Naive thymus-derived CD4-positive, alpha-beta T cell (primary cell): Measurements from ENCODE around the gene MTMR2. TPM values are rescaled to one million over a fixed set of nuclear protein-coding genes. Genes with fewer than 3 reads are reported as not detected.

Experiments used
- ATAC-seq: fragments of 150-1000 bp; cut with Tn5 transposase; 2 replicates; pipeline ENCODE4 v1.10.0; 2021; ENCODE audit warnings: mild to moderate bottlenecking, moderate library complexity
- CTCF ChIA-PET: fragments of 350-600 bp; sonication (Branson Sonifier 250); formaldehyde crosslinking; loops from one replicate; lab custom pipeline; 2021; ENCODE audit warnings: antibody characterized with exemption; lab: Charles Lee
- POLR2A ChIA-PET: fragments of 350-600 bp; sonication (Branson Sonifier 250); formaldehyde crosslinking; loops from one replicate; lab custom pipeline; 2021; ENCODE audit warnings: antibody characterized with exemption, inconsistent platforms; lab: Charles Lee
- DNase-seq, 9 donors: peaks; one replicate each; pipeline versions ENCODE4 v3.0.0 to v3.0.0-alpha.2; 2020 to 2022; ENCODE audit warnings: mixed read lengths in 1 of 9
- H3K27ac ChIP-seq: one replicate; pipeline ENCODE4 v1.7.0; 2013; ENCODE audit warnings: mild to moderate bottlenecking, low read depth, low read length, moderate library complexity
- H3K27me3 ChIP-seq, 2 donors: one replicate each; pipeline ENCODE4 v1.7.0; 2013; ENCODE audit warnings: low read length in 2 of 2, mild to moderate bottlenecking in 2 of 2, moderate library complexity in 2 of 2; ENCODE audit not compliant: control insufficient read depth in 2 of 2, insufficient read depth in 2 of 2
- H3K36me3 ChIP-seq, 3 experiments: 1 replicate in 2 of 3; 2 replicates in 1 of 3; pipeline ENCODE4 v1.7.0; 2013; ENCODE audit warnings: low read length in 3 of 3, mild to moderate bottlenecking in 3 of 3, moderate library complexity in 1 of 3; ENCODE audit not compliant: insufficient read depth in 3 of 3, control insufficient read depth in 2 of 3
- H3K4me1 ChIP-seq, 2 donors: one replicate each; pipeline ENCODE4 v1.7.0; 2013; ENCODE audit warnings: low read length in 2 of 2, mild to moderate bottlenecking in 2 of 2, moderate library complexity in 1 of 2; ENCODE audit not compliant: control insufficient read depth in 2 of 2, insufficient read depth in 2 of 2
- H3K4me3 ChIP-seq: 2 replicates; pipeline ENCODE4 v1.7.0; 2013; ENCODE audit warnings: mild to moderate bottlenecking, low read length
- H3K9me3 ChIP-seq, 3 experiments: 1 replicate in 2 of 3; 2 replicates in 1 of 3; pipeline ENCODE4 v1.7.0; 2013; ENCODE audit warnings: low read length in 3 of 3; ENCODE audit not compliant: control insufficient read depth in 2 of 3
- H3K27ac Mint-ChIP-seq, 9 donors: one replicate each; pipeline ENCODE4 v1.8.0; 2020 to 2022; ENCODE audit warnings: mixed read lengths in 9 of 9, mild to moderate bottlenecking in 8 of 9, moderate library complexity in 5 of 9, inconsistent platforms in 2 of 9
- H3K27me3 Mint-ChIP-seq, 5 donors: one replicate each; pipeline ENCODE4 v1.8.0; 2021 to 2022; ENCODE audit warnings: mixed read lengths in 5 of 5, mild to moderate bottlenecking in 1 of 5
- H3K36me3 Mint-ChIP-seq, 5 donors: one replicate each; pipeline ENCODE4 v1.8.0; 2020 to 2022; ENCODE audit warnings: mixed read lengths in 5 of 5, mild to moderate bottlenecking in 3 of 5, inconsistent platforms in 1 of 5
- H3K4me1 Mint-ChIP-seq, 7 donors: one replicate each; pipeline ENCODE4 v1.8.0; 2020 to 2022; ENCODE audit warnings: mixed read lengths in 7 of 7, mild to moderate bottlenecking in 3 of 7, inconsistent platforms in 1 of 7
- H3K4me3 Mint-ChIP-seq, 10 donors: one replicate each; pipeline ENCODE4 v1.8.0; 2020 to 2022; ENCODE audit warnings: mild to moderate bottlenecking in 10 of 10, mixed read lengths in 10 of 10, moderate library complexity in 6 of 10, inconsistent platforms in 2 of 10
- H3K9me3 Mint-ChIP-seq, 11 donors: one replicate each; pipeline ENCODE4 v1.8.0; 2020 to 2022; ENCODE audit warnings: mixed read lengths in 11 of 11, mild to moderate bottlenecking in 4 of 11, inconsistent platforms in 1 of 11, moderate library complexity in 1 of 11
- intact Hi-C, 2 donors: fragments of 100-400 bp; cut with micrococcal nuclease; formaldehyde crosslinking; loops; one replicate each; pipeline ENCODE4 v1.15.1; 2023
- polyA plus RNA-seq, 2 donors: library from polyadenylated mRNA; unstranded; fragments of 300-500 nt; fragmentation: Illumina TruSeq; gene quantifications; one replicate each; pipeline ENCODE4 v1.2.3, GENCODE V29; 2021
- total RNA-seq, 6 experiments: library from RNA in 5 of 6; stranded (reverse) in 5 of 6; gene quantifications; 1 replicate in 5 of 6; 2 replicates in 1 of 6; pipeline ENCODE4 v1.2.3 and lab custom pipeline; 2021 to 2026

Gene MTMR2
- total RNA-seq (10 to 100 TPM in 3 of 5 experiments, 1 to 10 TPM in 2; 9.0 to 20.8 (median 10.5) TPM), polyA plus RNA-seq (1 to 10 TPM; 5.9 to 7.2 TPM), total RNA-seq (lab: John Stamatoyannopoulos, UW) (11.0 reads per million, percentile 38 among the genes with 10 or more reads in this experiment)

DNA sequence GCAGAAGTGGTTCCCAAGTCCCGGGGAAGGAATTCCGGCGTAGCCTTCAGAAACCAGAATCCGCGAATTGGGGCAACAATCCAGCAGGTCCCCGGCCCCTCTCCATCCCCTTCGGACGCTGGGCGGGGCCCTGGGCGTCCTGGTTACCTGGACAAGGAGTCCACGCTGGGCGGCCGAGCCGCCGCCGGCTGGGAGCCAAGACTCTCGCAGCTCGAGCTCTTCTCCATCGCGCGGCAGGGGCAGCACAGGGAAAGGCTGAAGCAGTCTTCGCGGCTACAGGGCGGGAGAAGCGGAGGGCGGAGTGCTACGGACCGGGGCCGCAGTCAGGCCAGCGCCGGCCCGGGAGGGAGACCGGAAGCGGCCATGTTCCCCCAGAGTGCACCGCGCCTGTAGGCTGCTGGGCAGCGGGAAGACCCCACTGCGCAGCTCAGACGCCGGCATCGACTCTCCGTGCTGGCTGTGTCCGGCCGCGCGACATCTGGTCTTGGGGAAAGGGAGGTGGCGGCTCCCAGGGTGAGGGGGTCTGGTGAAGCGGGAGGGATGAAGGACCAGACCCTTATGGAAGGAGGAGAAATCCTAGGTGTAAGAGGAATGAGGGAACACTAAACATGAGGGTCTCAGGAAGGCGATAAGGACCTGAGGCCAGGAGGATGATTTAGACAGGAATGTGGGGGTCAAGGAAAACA, at the start of gene MTMR2:
TSS of gene MTMR2 (minus strand) at position 380 of the 686 bp plus-strand sequence. CDS start at position 227, 153 bp downstream.
- peak within 1 kb of the TSS; percentile 65 for H3K27ac ChIP-seq
- Mint-ChIP-seq H3K4me3 (peak within 1 kb of the TSS; percentile 85 to 98 (median 94)), H3K4me1 (peaks cover 18 to 37% (median 25%) of the 10 kb centered on the region in 7 donors), H3K36me3 (peaks cover 0 to 7% (median 5%) of the 10 kb centered on the region in 5 donors), H3K27ac (peak within 1 kb of the TSS; percentile 80 to 96 (median 90)), H3K27me3 (peaks cover 5 to 11% (median 8%) of the 10 kb centered on the region in 5 donors), H3K9me3 (peaks cover 0 to 4% (median 0%) of the 10 kb centered on the region in 11 donors)
- H3K4me1 ChIP-seq: peaks cover 0 to 12% of the 10 kb centered on the region in 2 donors
- peaks cover 0 to 8% (median 0%) of the 10 kb centered on the region in 3 experiments for H3K36me3 ChIP-seq
- peak within 1 kb of the TSS; percentile 91 for H3K4me3 ChIP-seq
- CTCF ChIA-PET: no interaction called here
- POLR2A ChIA-PET: interaction anchor here (1.0 kb wide), 1 partner anchor 394 kb away, joined by 3 read pairs; no protein-coding TSS in a partner anchor
- peak in 8 of 9 donors; percentile 16 to 70 (median 26) for DNase-seq
- intact Hi-C loops: loop anchor here (1.0 to 10.0 kb wide), 8 partner anchors 15 to 1429 kb away; partner anchors contain the start of genes MAML2 (in 2 of the 2), ANKRD49 (in 1 of the 2), CCDC82 (in 1 of the 2) and FAM76B (in 1 of the 2)
- peak; percentile 87 for ATAC-seq
- no peaks in the 10 kb centered on the region for H3K27me3 ChIP-seq
- H3K9me3 ChIP-seq: no peaks in the 10 kb centered on the region

GRCh38 chr11:95972060-95972459, 48.2 kb upstream of the MTMR2 start:
- H3K27ac Mint-ChIP-seq: peak overlapping the region in 3 of 9 donors; percentile 9 to 75 (median 10)
- peaks cover 0 to 20% (median 4%) of the 10 kb centered on the region in 11 donors for H3K9me3 Mint-ChIP-seq
- H3K27me3 ChIP-seq: no peaks in the 10 kb centered on the region
- H3K27ac ChIP-seq: no peak overlapping the region
- H3K4me1 Mint-ChIP-seq: peaks cover 0 to 8% (median 0%) of the 10 kb centered on the region in 7 donors
- H3K4me3 ChIP-seq: no peak overlapping the region
- peaks cover 0 to 4% (median 0%) of the 10 kb centered on the region in 5 donors for H3K27me3 Mint-ChIP-seq
- no peak for ATAC-seq
- intact Hi-C loops: no loop called here
- peaks cover 0 to 16% (median 9%) of the 10 kb centered on the region in 5 donors for H3K36me3 Mint-ChIP-seq
- peak overlapping the region in 1 of 10 donors; percentile 4 for H3K4me3 Mint-ChIP-seq
- H3K9me3 ChIP-seq: no peaks in the 10 kb centered on the region
- H3K4me1 ChIP-seq: no peaks in the 10 kb centered on the region
- POLR2A ChIA-PET: no interaction called here
- CTCF ChIA-PET: no interaction called here
- H3K36me3 ChIP-seq: no peaks in the 10 kb centered on the region
- no peak for DNase-seq

DNA sequence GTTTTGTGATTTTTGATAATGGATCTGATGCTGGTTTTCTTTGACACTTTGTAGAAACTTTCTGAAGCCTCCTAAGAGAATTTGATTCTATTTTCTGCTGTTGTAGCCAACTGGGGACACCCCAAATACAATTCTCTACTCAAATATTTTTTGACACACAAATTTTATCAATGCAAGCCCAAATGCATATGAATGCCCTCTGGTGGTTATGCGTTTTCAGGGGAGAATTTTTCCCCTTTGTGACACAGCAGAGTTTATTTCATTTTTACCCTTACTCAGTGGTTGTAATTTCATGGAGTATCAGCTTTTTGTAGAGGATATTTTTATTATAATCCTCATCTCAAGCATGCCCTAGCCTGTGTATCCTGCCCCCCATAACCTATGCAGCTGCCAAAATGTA, 44.7 kb upstream of the MTMR2 start:
- Mint-ChIP-seq H3K27ac (peak overlapping the region in 1 of 9 donors; percentile 14), H3K9me3 (peaks cover 0 to 21% (median 4%) of the 10 kb centered on the region in 11 donors), H3K4me3 (no peak overlapping the region), H3K4me1 (no peaks in the 10 kb centered on the region), H3K36me3 (peaks cover 0 to 5% (median 0%) of the 10 kb centered on the region in 5 donors), H3K27me3 (peaks cover 0 to 7% (median 0%) of the 10 kb centered on the region in 5 donors)
- Histone ChIP-seq H3K9me3 (no peaks in the 10 kb centered on the region), H3K4me3 (no peak overlapping the region), H3K4me1 (no peaks in the 10 kb centered on the region), H3K27ac (no peak overlapping the region), H3K27me3 (no peaks in the 10 kb centered on the region), H3K36me3 (no peaks in the 10 kb centered on the region)
- ATAC-seq (no peak), DNase-seq (no peak)
- ChIA-PET CTCF (interaction anchor here (1.0 kb wide), 1 partner anchor 374 kb away, joined by 5 read pairs; the partner anchor contains the start of gene MAML2), POLR2A (interaction anchor here (0.6 kb wide), 1 partner anchor 31 kb away, joined by 3 read pairs; no protein-coding TSS in a partner anchor)
- intact Hi-C loops: no loop called here

DNA sequence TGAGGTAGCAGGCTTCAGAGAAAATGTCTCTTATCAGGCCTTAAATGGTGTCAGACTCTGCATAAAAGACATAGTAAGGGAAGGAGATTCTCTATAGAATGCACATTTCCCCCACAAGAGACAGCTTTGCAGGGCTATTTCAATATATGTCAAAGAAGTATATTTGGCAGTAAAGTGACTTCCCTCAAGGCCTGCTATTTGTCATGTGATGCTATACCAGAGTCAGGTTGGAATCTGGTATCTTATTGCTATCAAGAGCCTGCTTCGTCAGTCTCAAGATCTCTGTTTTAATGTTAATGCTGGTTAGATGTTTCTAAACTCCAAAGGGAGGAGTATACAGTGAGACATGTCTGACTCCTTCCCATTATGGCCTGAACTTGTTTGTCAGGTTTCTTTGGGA, 40.4 kb upstream of the MTMR2 start:
- no peak overlapping the region for H3K4me3 Mint-ChIP-seq
- H3K27me3 Mint-ChIP-seq: peaks cover 0 to 12% (median 0%) of the 10 kb centered on the region in 5 donors
- no peak for ATAC-seq
- H3K9me3 Mint-ChIP-seq: peaks cover 0 to 16% (median 4%) of the 10 kb centered on the region in 11 donors
- H3K4me1 ChIP-seq: no peaks in the 10 kb centered on the region
- H3K27ac ChIP-seq: no peak overlapping the region
- no peak overlapping the region for H3K27ac Mint-ChIP-seq
- no peaks in the 10 kb centered on the region for H3K27me3 ChIP-seq
- DNase-seq: no peak
- no peaks in the 10 kb centered on the region for H3K36me3 ChIP-seq
- intact Hi-C loops: no loop called here
- ChIA-PET CTCF (no interaction called here), POLR2A (no interaction called here)
- H3K9me3 ChIP-seq: no peaks in the 10 kb centered on the region
- H3K4me1 Mint-ChIP-seq: no peaks in the 10 kb centered on the region
- no peak overlapping the region for H3K4me3 ChIP-seq
- peaks cover 0 to 5% (median 0%) of the 10 kb centered on the region in 5 donors for H3K36me3 Mint-ChIP-seq

- ATAC-seq (no peak), DNase-seq (no peak)
- H3K4me1 ChIP-seq: no peaks in the 10 kb centered on the region
- POLR2A ChIA-PET: no interaction called here
- no peak overlapping the region for H3K4me3 ChIP-seq
- Mint-ChIP-seq H3K36me3 (peaks cover 0 to 3% (median 0%) of the 10 kb centered on the region in 5 donors), H3K27ac (no peak overlapping the region), H3K9me3 (peaks cover 0 to 3% (median 0%) of the 10 kb centered on the region in 11 donors), H3K4me1 (no peaks in the 10 kb centered on the region), H3K27me3 (peaks cover 0 to 24% (median 0%) of the 10 kb centered on the region in 5 donors), H3K4me3 (no peak overlapping the region)
- no peaks in the 10 kb centered on the region for H3K36me3 ChIP-seq
- intact Hi-C loops: no loop called here
- CTCF ChIA-PET: no interaction called here
- H3K27me3 ChIP-seq: no peaks in the 10 kb centered on the region
- no peak overlapping the region for H3K27ac ChIP-seq
- no peaks in the 10 kb centered on the region for H3K9me3 ChIP-seq
Observed at GRCh38 chr11:95961758-95962157, 37.9 kb upstream of the MTMR2 start.

- H3K4me1 Mint-ChIP-seq: no peaks in the 10 kb centered on the region
- H3K4me1 ChIP-seq: no peaks in the 10 kb centered on the region
- H3K36me3 ChIP-seq: no peaks in the 10 kb centered on the region
- H3K4me3 ChIP-seq: no peak overlapping the region
- peaks cover 5 to 32% (median 12%) of the 10 kb centered on the region in 5 donors for H3K36me3 Mint-ChIP-seq
- H3K27me3 ChIP-seq: no peaks in the 10 kb centered on the region
- no peaks in the 10 kb centered on the region for H3K9me3 ChIP-seq
- ATAC-seq (no peak), DNase-seq (no peak)
- CTCF ChIA-PET: no interaction called here
- H3K4me3 Mint-ChIP-seq: no peak overlapping the region
- intact Hi-C loops: no loop called here
- H3K9me3 Mint-ChIP-seq: peaks cover 0 to 26% (median 6%) of the 10 kb centered on the region in 11 donors
- peaks cover 0 to 9% (median 0%) of the 10 kb centered on the region in 5 donors for H3K27me3 Mint-ChIP-seq
- POLR2A ChIA-PET: interaction anchor here (0.6 kb wide), 1 partner anchor 17 kb away, joined by 3 read pairs; no protein-coding TSS in a partner anchor
- no peak overlapping the region for H3K27ac Mint-ChIP-seq
- H3K27ac ChIP-seq: no peak overlapping the region
Observed at GRCh38 chr11:95950905-95951304, 27.0 kb upstream of the MTMR2 start.
